K562 treated with DMSO at 1 percent for 12 hours (cell line): ENCODE results near the gene SLC41A1. TPM values are rescaled to one million over a fixed set of nuclear protein-coding genes. Genes with fewer than 3 reads are reported as not detected.

Experiments
- total RNA-seq: library from RNA; unstranded; fragments of 300-600 nt; gene quantifications from 2 replicates; pipeline ENCODE4 v1.2.3, GENCODE V29; 2022; ENCODE audit not compliant: insufficient read depth

The SLC41A1 gene
- 2.6 and 12.2 TPM in 2 replicates for total RNA-seq

DNA sequence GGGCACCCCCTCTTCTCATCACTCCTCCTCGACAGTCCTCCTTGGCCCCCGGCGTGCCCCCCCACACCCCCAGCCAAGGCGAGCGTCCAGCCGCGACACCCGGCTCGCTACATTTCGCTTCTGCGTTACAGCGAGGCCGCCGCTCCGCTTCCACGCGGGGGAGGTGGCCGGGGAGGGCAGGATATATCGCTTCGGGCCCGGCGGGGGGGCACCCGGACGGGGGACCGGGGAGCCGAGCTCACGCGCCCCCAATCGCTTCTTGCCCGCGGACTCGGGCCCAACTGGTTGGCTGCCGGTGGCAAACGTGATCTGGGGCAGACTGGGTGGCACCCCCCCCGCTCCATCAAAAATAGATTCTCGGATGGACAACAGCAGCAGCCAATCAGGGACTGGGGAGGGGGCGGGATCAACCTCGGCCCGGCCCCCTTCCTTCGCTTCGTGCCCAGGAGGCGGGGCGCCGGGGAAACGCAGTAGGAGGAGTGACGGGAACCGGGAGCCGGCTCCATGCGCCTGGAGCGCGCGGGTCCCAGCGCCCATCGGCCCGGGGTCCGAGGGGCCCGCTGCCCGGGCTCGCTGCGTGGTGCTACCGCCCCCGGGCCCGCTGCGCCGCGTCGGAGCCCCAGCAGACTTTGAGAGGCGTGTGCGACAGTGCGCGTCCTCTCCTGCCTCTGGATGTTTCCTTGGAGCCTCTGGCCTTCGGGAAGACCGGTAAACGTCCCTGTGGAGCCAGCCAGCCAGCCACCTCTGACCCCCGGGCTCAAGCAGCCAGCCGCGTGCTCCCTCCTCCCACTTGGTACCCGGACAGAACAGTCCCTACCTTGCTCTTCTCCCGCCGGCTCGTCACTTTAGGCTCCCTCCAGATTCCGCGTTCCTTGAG, at the start of gene SLC41A1:
TSS of gene SLC41A1 (minus strand) at position 321 of the 877 bp plus-strand sequence. CDS start 2,757 bp downstream, outside the sequence.

DNA sequence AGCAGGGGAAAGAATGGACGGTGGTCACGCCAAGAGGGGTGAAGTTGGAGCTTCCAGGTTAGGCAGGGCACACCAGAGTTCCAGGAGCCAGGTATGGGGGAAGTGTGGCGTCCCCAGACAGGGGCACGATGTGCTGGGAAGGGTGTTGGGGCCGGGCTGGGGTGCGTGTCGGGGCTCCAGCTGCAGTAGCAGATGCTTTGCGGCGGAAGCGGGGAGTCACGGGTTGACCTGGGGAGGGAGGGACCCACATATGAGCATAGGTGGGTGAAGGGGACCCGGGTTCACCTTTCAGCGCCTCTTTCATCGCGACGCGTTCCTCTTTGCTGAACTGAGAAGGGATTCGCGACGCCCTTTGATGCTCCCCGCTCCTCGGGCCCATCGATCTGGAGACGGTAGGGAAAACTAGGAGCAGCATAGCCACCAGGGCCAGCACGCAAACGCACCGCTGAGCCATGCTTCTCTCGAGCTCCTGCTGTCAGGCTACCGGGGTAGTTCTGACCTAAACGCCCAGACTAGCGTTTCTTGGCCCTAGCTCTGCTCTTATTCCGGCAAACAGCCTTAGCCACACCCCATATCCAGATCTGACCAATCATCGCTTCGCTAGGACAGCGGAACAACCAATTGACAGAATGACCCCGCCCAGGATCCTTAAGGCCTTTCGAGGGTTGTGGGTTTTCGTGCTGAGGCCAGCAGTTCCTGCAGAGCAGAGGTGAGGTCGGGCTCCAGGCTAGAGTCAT, 36.8 kb upstream of the SLC41A1 start, which contains the start of gene PM20D1:
TSS of gene PM20D1 (minus strand) at position 514 of the 737 bp plus-strand sequence. CDS start at position 454, 60 bp downstream.

DNA sequence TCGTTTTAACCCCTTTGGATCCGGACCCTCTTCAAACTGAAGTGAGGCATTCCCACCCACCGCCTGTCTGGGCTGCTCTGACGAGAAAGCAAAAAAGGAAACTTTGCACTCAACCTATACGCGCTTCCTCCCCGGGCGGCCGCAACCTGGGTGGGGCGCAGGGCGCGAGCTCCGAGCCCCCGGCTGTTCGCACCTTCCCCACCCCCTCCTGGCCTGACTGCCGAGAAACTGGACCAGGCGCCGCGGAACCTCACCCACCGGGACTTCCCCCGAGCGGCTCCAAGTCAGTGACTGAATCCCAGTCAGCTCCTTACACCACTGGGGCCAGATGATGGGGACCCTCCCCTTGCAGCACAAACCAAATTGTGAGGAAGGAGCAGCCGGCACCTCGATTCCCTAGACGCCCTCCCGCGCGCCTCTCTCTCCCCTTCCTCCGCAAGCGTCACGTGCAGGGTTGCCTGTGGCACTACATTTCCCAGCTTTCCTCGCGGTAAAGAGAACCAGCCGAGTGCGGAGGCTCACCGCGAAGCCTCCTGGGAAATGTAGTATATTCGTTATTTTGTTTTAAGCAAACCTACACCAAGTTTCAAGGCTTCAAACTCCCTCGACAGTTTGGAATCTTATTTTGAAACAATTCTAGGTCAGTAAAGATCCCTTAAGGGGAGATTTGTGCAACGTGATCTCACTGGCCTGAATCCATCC, 37.8 kb downstream of the SLC41A1 start, which contains the start of gene RAB29:
TSS of gene RAB29 (minus strand) at position 468 of the 702 bp plus-strand sequence. CDS start 526 bp downstream, outside the sequence.

DNA sequence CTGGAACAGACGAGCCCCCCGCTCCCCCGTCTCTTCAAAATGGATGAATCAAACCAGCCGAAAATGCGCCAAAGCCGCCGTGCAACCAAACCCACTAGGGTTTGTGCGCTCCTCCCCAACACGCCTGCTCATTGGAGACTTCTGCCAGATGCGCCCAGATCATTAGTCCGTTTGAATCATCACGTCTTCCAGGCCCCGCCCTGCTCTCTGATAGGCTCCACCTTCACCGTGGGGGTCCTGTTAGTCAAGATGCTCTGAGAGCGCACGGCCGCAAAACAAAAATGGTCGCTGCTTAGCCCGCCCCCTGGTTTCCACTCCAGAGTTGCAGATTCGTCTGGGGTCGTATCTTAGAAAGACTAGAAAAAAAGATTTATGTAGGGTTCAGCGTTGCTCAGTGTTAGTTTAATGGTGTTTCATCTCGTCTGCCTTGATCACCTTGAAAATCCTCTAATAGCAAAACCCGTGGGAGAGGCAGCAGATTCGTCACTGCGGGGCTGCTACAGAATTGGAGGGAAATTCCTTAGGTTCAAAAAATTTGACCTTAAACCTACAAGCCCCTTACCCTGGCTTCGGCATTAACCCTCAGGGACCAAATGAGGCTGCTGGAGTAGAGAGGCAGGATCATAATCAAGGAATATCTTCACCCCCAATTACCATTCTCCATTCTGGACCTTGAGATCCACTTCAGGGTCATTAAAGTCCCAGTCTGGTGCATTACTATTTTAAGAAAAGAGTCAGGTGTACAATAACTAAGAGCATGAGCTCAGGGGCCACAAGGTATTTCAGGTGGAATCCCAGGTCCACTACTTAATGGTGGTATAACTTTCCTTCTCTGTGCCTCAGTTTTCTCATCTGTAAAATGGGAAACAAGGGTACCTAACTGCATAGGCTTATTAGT, 62.6 kb downstream of the SLC41A1 start, which contains the start of gene NUCKS1:
TSS of gene NUCKS1 (minus strand) at position 45 of the 898 bp plus-strand sequence. CDS start 209 bp downstream, outside the sequence.

Other genes starting within 250 kb of the SLC41A1 start
- 3.4 and 10.5 TPM in 2 replicates for gene ELK4, start 181.2 kb downstream of the SLC41A1 start, total RNA-seq
- gene SLC45A3, start 132.7 kb downstream of the SLC41A1 start, total RNA-seq = 2.9 and 6.3 TPM in 2 replicates
- gene NUCKS1, start 63.0 kb downstream of the SLC41A1 start, total RNA-seq = 84.8 and 340 TPM in 2 replicates
- 6.1 and 15.7 TPM in 2 replicates for gene RAB29, start 37.7 kb downstream of the SLC41A1 start, total RNA-seq
- not detected in 2 replicates for gene PM20D1, start 36.9 kb upstream of the SLC41A1 start, total RNA-seq
- gene SLC26A9, start 130.3 kb upstream of the SLC41A1 start, total RNA-seq = 0.14 TPM in 1 of 2 replicates, not detected in the other
- not detected in 2 replicates for gene RAB7B, start 190.2 kb upstream of the SLC41A1 start, total RNA-seq
- not detected in 2 replicates for gene CTSE, start 210.7 kb upstream of the SLC41A1 start, total RNA-seq
- not detected in 2 replicates for gene RHEX, start 240.0 kb upstream of the SLC41A1 start, total RNA-seq